GM21528 (cell line): ENCODE data around the gene RCHY1.
"Not testable (repeated sequence)": the region's sequence is repeated elsewhere in the genome, so short reads cannot be mapped to it uniquely, and the experiment has no call there.

Experiments
- ATAC-seq: cut with Tn5 transposase; IDR thresholded peaks from one replicate; pipeline ENCODE4 v1.9.1; 2021; ENCODE audit warnings: mild to moderate bottlenecking, moderate library complexity; ENCODE audit not compliant: unreplicated experiment, low FRiP score

Gene RCHY1

GRCh38 chr4:75514131-75514948 is at the start of gene RCHY1, which contains the start of gene THAP6:
Gene RCHY1 (minus strand): TSS chr4:75514403. CDS start chr4:75514286, 117 bp downstream.
Gene THAP6 (plus strand): TSS chr4:75514473. CDS start chr4:75515453, 980 bp downstream.
- peak; percentile 94 for ATAC-seq

GRCh38 chr4:75561789-75562188 is 47.6 kb upstream of the RCHY1 start:
- ATAC-seq: no peak

- no peak for ATAC-seq
Observed at GRCh38 chr4:75557696-75558095, 43.5 kb upstream of the RCHY1 start.

GRCh38 chr4:75555294-75556164 is 41.3 kb upstream of the RCHY1 start, which contains the start of gene ODAPH:
Gene ODAPH (plus strand): TSS chr4:75556066. CDS start chr4:75556083, 17 bp downstream.
- ATAC-seq: peak; percentile 92

GRCh38 chr4:75552452-75552851 is 38.2 kb upstream of the RCHY1 start:
- ATAC-seq: no peak

GRCh38 chr4:75549019-75549418 is 34.8 kb upstream of the RCHY1 start:
- no peak for ATAC-seq

- no peak for ATAC-seq
Observed at GRCh38 chr4:75547647-75548387, 33.6 kb upstream of the RCHY1 start.

- no peak for ATAC-seq
Observed at GRCh38 chr4:75545526-75545925, 31.3 kb upstream of the RCHY1 start.

- ATAC-seq: no peak
Observed at GRCh38 chr4:75544870-75545269, 30.7 kb upstream of the RCHY1 start.

- ATAC-seq: not testable (repeated sequence)
Observed at GRCh38 chr4:75544220-75544619, 30.0 kb upstream of the RCHY1 start.

GRCh38 chr4:75542824-75543223 is 28.6 kb upstream of the RCHY1 start:
- no peak for ATAC-seq

- not testable (repeated sequence) for ATAC-seq
Observed at GRCh38 chr4:75537308-75537707, 23.1 kb upstream of the RCHY1 start.

GRCh38 chr4:75533926-75534325 is 19.7 kb upstream of the RCHY1 start:
- ATAC-seq: not testable (repeated sequence)

GRCh38 chr4:75533339-75533887 is 19.2 kb upstream of the RCHY1 start:
- not testable (repeated sequence) for ATAC-seq

GRCh38 chr4:75531536-75532143 is 17.4 kb upstream of the RCHY1 start:
- not testable (repeated sequence) for ATAC-seq

GRCh38 chr4:75530556-75531322 is 16.5 kb upstream of the RCHY1 start:
- no peak for ATAC-seq

GRCh38 chr4:75527482-75527881 is 13.3 kb upstream of the RCHY1 start:
- no peak for ATAC-seq

GRCh38 chr4:75525910-75526309 is 11.7 kb upstream of the RCHY1 start:
- ATAC-seq: no peak

- no peak for ATAC-seq
Observed at GRCh38 chr4:75525086-75525485, 10.9 kb upstream of the RCHY1 start.
